ENCODE data around the gene PRKD3. TPM values are rescaled to one million over a fixed set of nuclear protein-coding genes. Genes with fewer than 3 reads are reported as not detected.

Gene PRKD3
- total RNA-seq, 1 donor from 2014 or later: 38.8 TPM

- no peaks in the 10 kb centered on the region for H3K36me3 ChIP-seq
- no peaks in the 10 kb centered on the region for H3K27me3 ChIP-seq
- H3K4me3 ChIP-seq: peak overlapping the region; percentile 77 to 87
- H3K4me1 ChIP-seq: peaks cover 48% of the 10 kb centered on the region
- intact Hi-C loops (cut with DNase I): no loop called here
- no peak for TF ChIP-seq CTCF (IDR thresholded peaks at IDR 0.05)
- no peak for TF ChIP-seq POLR2AphosphoS5 (IDR thresholded peaks at IDR 0.05; ENCODE audit: insufficient read depth in 1 of 2, low read depth in 1 of 2)
- no peak for TF ChIP-seq POLR2A (IDR thresholded peaks at IDR 0.05)
- DNase-seq (ENCODE audit: extremely low spot score in 2 of 2): no peak
- peak overlapping the region; percentile 97 for H3K27ac ChIP-seq
- no peaks in the 10 kb centered on the region for H3K9me3 ChIP-seq
These were observed 675 bp downstream of the PRKD3 start for GRCh38 chr2:37323781-37324535.

- peaks cover 54% of the 10 kb centered on the region for H3K4me1 ChIP-seq
- no peaks in the 10 kb centered on the region for H3K36me3 ChIP-seq
- H3K4me3 ChIP-seq: peak overlapping the region; percentile 77 to 87
- no peaks in the 10 kb centered on the region for H3K27me3 ChIP-seq
- intact Hi-C loops (cut with DNase I): no loop called here
- no peaks in the 10 kb centered on the region for H3K9me3 ChIP-seq
- DNase-seq (ENCODE audit: extremely low spot score in 2 of 2): no peak
- no peak for TF ChIP-seq POLR2A (IDR thresholded peaks at IDR 0.05)
- TF ChIP-seq POLR2AphosphoS5 (IDR thresholded peaks at IDR 0.05; ENCODE audit: insufficient read depth in 1 of 2, low read depth in 1 of 2): no peak
- TF ChIP-seq CTCF (IDR thresholded peaks at IDR 0.05): no peak
- peak overlapping the region; percentile 97 for H3K27ac ChIP-seq
These were observed 1.4 kb downstream of the PRKD3 start for GRCh38 chr2:37323176-37323780.

GRCh38 chr2:37322368-37322767 is 2.3 kb downstream of the PRKD3 start:
- no peak for TF ChIP-seq POLR2AphosphoS5 (IDR thresholded peaks at IDR 0.05; ENCODE audit: insufficient read depth in 1 of 2, low read depth in 1 of 2)
- no peak for TF ChIP-seq POLR2A (IDR thresholded peaks at IDR 0.05)
- TF ChIP-seq CTCF (IDR thresholded peaks at IDR 0.05): no peak
- no peak for DNase-seq (ENCODE audit: extremely low spot score in 2 of 2)
- Histone ChIP-seq H3K4me3 (peak overlapping the region in 1 of 2 donors; percentile 87), H3K27ac (no peak overlapping the region), H3K9me3 (no peaks in the 10 kb centered on the region), H3K4me1 (peaks cover 54% of the 10 kb centered on the region), H3K36me3 (no peaks in the 10 kb centered on the region), H3K27me3 (no peaks in the 10 kb centered on the region)
- intact Hi-C loops (cut with DNase I): no loop called here

- H3K9me3 ChIP-seq: no peaks in the 10 kb centered on the region
- intact Hi-C loops (cut with DNase I): no loop called here
- H3K27me3 ChIP-seq: no peaks in the 10 kb centered on the region
- no peak overlapping the region for H3K4me3 ChIP-seq
- no peaks in the 10 kb centered on the region for H3K36me3 ChIP-seq
- no peak for DNase-seq (ENCODE audit: extremely low spot score in 2 of 2)
- H3K27ac ChIP-seq: no peak overlapping the region
- TF ChIP-seq POLR2A (IDR thresholded peaks at IDR 0.05) (no peak), POLR2AphosphoS5 (IDR thresholded peaks at IDR 0.05; ENCODE audit: insufficient read depth in 1 of 2, low read depth in 1 of 2) (no peak)
- peaks cover 54% of the 10 kb centered on the region for H3K4me1 ChIP-seq
These were observed 3.5 kb downstream of the PRKD3 start for GRCh38 chr2:37321029-37321682.

- no peak overlapping the region for H3K27ac ChIP-seq
- no peak for DNase-seq (ENCODE audit: extremely low spot score in 2 of 2)
- intact Hi-C loops (cut with DNase I): no loop called here
- H3K4me3 ChIP-seq: no peak overlapping the region
- no peaks in the 10 kb centered on the region for H3K36me3 ChIP-seq
- no peak for TF ChIP-seq CTCF (IDR thresholded peaks at IDR 0.05)
- TF ChIP-seq POLR2A (IDR thresholded peaks at IDR 0.05): no peak
- TF ChIP-seq POLR2AphosphoS5 (IDR thresholded peaks at IDR 0.05; ENCODE audit: insufficient read depth in 1 of 2, low read depth in 1 of 2): no peak
- no peaks in the 10 kb centered on the region for H3K9me3 ChIP-seq
- no peaks in the 10 kb centered on the region for H3K27me3 ChIP-seq
- H3K4me1 ChIP-seq: peaks cover 46% of the 10 kb centered on the region
These were observed 4.7 kb downstream of the PRKD3 start for GRCh38 chr2:37319754-37320609.

All from vagina (tissue), 2 donors.